ENCODE results near the gene CFAP65. TPM values are rescaled to one million over a fixed set of nuclear protein-coding genes. Genes with fewer than 3 reads are reported as not detected.

The CFAP65 gene
- total and polyA plus RNA-seq, 2 donors = not detected

GRCh38 chr2:219021591-219021990, 19.7 kb downstream of the CFAP65 start:
- Histone ChIP-seq H3K27ac (ENCODE audit: low read depth) (no peak overlapping the region), H3K4me1 (ENCODE audit: insufficient read depth) (no peaks in the 10 kb centered on the region), H3K36me3 (ENCODE audit: insufficient read depth) (no peaks in the 10 kb centered on the region), H3K4me3 (ENCODE audit: low read depth, low read length) (no peak overlapping the region)
- no peak for DNase-seq (ENCODE audit: extremely low spot score)
- 81% methylated on average over 9 of the region's 9 CpGs for WGBS

GRCh38 chr2:219020604-219021365, 20.5 kb downstream of the CFAP65 start:
- 68% methylated on average over 11 of the region's 11 CpGs for WGBS
- no peak overlapping the region for H3K27ac ChIP-seq (ENCODE audit: low read depth)
- H3K36me3 ChIP-seq (ENCODE audit: insufficient read depth) = no peaks in the 10 kb centered on the region
- H3K4me3 ChIP-seq (ENCODE audit: low read depth, low read length) = no peak overlapping the region
- DNase-seq (ENCODE audit: extremely low spot score) = no peak
- H3K4me1 ChIP-seq (ENCODE audit: insufficient read depth) = no peaks in the 10 kb centered on the region

DNA sequence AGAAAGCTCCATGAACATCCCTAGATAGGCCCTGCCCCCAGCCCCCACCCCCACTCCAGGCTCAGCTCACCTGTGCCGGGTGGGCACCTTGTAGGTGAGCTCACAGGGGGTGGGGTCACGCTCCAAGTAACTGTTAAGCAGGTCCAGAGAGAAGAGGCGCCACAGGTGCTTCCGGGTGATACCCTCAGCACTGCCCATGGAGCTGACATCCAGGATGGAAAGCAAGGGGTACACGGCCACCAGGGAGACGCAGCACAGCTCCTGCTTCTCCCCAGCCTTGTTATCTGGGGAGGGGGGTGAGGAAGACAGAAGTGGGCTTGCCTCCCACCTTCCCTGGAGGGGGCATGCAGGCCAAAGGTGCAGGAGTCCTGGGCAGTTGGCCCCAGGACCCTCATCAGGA, 21.9 kb downstream of the CFAP65 start:
- H3K36me3 ChIP-seq (ENCODE audit: insufficient read depth) = no peaks in the 10 kb centered on the region
- WGBS = 72% methylated on average over 6 of the region's 6 CpGs
- H3K27ac ChIP-seq (ENCODE audit: low read depth) = no peak overlapping the region
- H3K4me3 ChIP-seq (ENCODE audit: low read depth, low read length) = no peak overlapping the region
- no peaks in the 10 kb centered on the region for H3K4me1 ChIP-seq (ENCODE audit: insufficient read depth)
- DNase-seq (ENCODE audit: extremely low spot score) = no peak

- Histone ChIP-seq H3K36me3 (ENCODE audit: insufficient read depth) (no peaks in the 10 kb centered on the region), H3K27ac (ENCODE audit: low read depth) (no peak overlapping the region), H3K4me1 (ENCODE audit: insufficient read depth) (no peaks in the 10 kb centered on the region), H3K4me3 (ENCODE audit: low read depth, low read length) (no peak overlapping the region)
- 85% methylated on average over 10 of the region's 10 CpGs for WGBS
- no peak for DNase-seq (ENCODE audit: extremely low spot score)
Observed at GRCh38 chr2:219018726-219019125, 22.6 kb downstream of the CFAP65 start.

- DNase-seq (ENCODE audit: extremely low spot score) = no peak
- WGBS = 85% methylated on average over 7 of the region's 7 CpGs
- no peaks in the 10 kb centered on the region for H3K36me3 ChIP-seq (ENCODE audit: insufficient read depth)
- no peak overlapping the region for H3K4me3 ChIP-seq (ENCODE audit: low read depth, low read length)
- H3K4me1 ChIP-seq (ENCODE audit: insufficient read depth) = no peaks in the 10 kb centered on the region
- no peak overlapping the region for H3K27ac ChIP-seq (ENCODE audit: low read depth)
Observed at GRCh38 chr2:219018286-219018685, 23.0 kb downstream of the CFAP65 start.

DNA sequence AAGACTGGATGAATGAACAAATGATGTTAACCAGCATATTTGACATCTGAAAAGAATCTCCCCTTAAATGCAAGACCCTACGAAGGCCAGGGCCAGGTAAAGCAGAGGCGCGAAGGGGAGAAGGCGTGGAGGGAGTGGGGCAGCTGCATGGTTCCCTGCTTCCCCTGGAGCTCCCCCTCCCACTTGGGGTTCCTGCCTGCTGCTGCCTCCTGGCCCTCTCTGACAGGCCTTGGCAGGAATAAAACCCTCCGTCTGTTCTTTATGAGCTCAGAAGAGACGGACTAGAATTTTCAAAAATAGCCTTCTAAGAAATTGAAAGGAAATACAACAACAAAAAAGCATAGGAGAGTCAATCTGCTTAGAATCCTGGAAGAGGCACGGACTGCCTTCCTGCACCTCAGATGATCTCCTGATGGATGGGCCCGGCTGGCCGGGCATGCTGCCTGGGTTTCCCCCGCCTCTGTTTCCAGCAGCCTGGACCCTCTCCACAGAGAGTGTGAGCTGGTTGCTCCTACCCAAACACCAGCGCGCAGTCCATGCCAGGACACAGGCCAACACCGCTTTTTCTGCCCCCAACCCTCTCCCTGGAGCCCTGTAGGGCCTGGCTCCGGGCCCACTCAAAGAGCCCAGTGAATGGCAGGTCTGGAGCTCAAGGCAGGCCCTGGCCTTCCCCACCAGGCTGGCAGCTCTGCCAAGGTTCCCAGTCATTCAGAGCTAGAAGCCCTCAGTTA, 23.9 kb downstream of the CFAP65 start:
- DNase-seq (ENCODE audit: extremely low spot score) = no peak
- Histone ChIP-seq H3K27ac (ENCODE audit: low read depth) (no peak overlapping the region), H3K4me1 (ENCODE audit: insufficient read depth) (no peaks in the 10 kb centered on the region), H3K4me3 (ENCODE audit: low read depth, low read length) (no peak overlapping the region), H3K36me3 (ENCODE audit: insufficient read depth) (no peaks in the 10 kb centered on the region)
- WGBS = 59% methylated on average over 14 of the region's 14 CpGs

GRCh38 chr2:219016721-219017120, 24.6 kb downstream of the CFAP65 start:
- no peaks in the 10 kb centered on the region for H3K4me1 ChIP-seq (ENCODE audit: insufficient read depth)
- no peak for DNase-seq (ENCODE audit: extremely low spot score)
- WGBS = 91% methylated on average over 11 of the region's 11 CpGs

GRCh38 chr2:219010873-219011272, 30.4 kb downstream of the CFAP65 start:
- H3K36me3 ChIP-seq (ENCODE audit: insufficient read depth) = no peaks in the 10 kb centered on the region
- H3K27ac ChIP-seq (ENCODE audit: low read depth) = no peak overlapping the region
- H3K4me1 ChIP-seq (ENCODE audit: insufficient read depth) = no peaks in the 10 kb centered on the region
- no peak overlapping the region for H3K4me3 ChIP-seq (ENCODE audit: low read depth, low read length)
- 79% methylated on average over 5 of the region's 5 CpGs for WGBS
- no peak for DNase-seq (ENCODE audit: extremely low spot score)

More at GRCh38 chr2:219016721-219017120, 24.6 kb downstream of the CFAP65 start:
- Histone ChIP-seq H3K4me3 (ENCODE audit: low read depth, low read length) (no peak overlapping the region), H3K27ac (ENCODE audit: low read depth) (no peak overlapping the region), H3K36me3 (ENCODE audit: insufficient read depth) (no peaks in the 10 kb centered on the region)

DNA sequence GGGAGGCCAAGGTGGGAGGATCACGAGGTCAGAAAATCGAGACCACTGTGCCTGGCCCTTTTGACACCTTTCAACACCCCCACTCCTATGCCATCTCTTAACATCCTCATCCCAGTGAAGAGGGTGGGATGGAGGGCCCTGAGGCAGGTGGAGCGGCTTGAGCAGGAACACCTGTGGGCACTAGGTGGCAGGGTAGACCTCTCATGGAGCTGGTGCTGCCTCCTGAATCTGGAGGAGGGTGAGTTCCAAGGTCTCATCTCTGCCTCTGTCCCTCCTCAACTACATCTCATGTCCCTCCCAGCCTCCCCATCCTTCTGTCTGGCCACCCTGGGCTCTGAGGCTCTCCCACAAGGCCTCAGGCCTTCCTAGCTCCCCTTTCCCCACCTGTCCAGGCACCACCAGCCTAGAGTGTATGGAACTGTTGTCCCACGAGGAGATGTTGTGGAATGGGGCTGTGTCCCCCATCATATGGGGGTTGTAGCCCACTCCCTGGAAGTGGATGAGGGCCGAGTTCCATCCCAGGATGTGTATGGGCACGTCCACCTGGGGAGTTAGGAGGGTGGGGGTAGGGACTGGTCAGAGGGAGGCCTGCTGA, 31.1 kb downstream of the CFAP65 start:
- H3K4me1 ChIP-seq (ENCODE audit: insufficient read depth) = no peaks in the 10 kb centered on the region
- no peak overlapping the region for H3K27ac ChIP-seq (ENCODE audit: low read depth)
- WGBS = 44% methylated on average over 6 of the region's 6 CpGs
- H3K4me3 ChIP-seq (ENCODE audit: low read depth, low read length) = no peak overlapping the region
- no peak for DNase-seq (ENCODE audit: extremely low spot score)
- no peaks in the 10 kb centered on the region for H3K36me3 ChIP-seq (ENCODE audit: insufficient read depth)

DNA sequence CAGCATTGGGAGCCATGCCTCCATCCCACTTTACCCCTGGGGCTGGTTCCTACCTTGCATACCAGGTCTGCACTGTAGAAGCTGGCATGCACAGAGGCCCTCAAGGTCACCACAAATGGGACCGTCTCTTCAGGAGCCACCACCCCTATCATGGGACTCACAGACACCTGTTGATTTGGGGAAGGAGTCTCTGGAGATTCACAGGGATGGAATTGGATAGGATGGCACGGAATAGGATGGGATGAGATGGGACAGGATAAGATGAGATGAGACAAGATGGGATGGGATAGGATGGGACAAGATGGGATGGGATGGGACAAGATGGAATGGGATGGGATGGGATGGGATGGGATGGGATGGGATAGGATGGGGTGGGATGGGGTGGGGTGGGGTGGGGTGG, 32.0 kb downstream of the CFAP65 start:
- no peak overlapping the region for H3K27ac ChIP-seq (ENCODE audit: low read depth)
- H3K4me1 ChIP-seq (ENCODE audit: insufficient read depth) = no peaks in the 10 kb centered on the region
- DNase-seq (ENCODE audit: extremely low spot score) = no peak
- H3K4me3 ChIP-seq (ENCODE audit: low read depth, low read length) = no peak overlapping the region
- no peaks in the 10 kb centered on the region for H3K36me3 ChIP-seq (ENCODE audit: insufficient read depth)
- 69% methylated on average over 2 of the region's 2 CpGs for WGBS

DNA sequence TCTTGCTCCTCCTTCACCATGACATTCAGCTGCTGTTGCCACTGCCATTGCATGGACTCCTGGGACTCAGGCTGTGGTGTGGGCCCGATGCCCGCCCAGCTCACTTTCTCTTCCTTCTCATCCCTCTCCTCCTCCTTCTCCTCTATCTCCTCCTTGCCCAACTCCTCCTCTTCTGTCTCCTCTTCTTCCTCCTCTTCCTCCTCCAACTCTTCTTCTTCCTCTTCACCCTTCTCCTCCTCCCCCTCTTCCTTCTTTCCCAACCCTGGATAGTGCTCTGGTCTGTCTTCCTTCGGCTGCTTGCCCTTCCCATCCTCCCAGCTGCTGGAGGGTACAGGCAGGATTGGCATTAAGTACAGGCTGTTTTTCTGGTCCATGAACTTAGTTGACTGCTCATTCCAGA, 37.3 kb downstream of the CFAP65 start:
- Histone ChIP-seq H3K4me3 (ENCODE audit: low read depth, low read length) (no peak overlapping the region), H3K27ac (ENCODE audit: low read depth) (no peak overlapping the region), H3K4me1 (ENCODE audit: insufficient read depth) (no peaks in the 10 kb centered on the region), H3K36me3 (ENCODE audit: insufficient read depth) (no peaks in the 10 kb centered on the region)
- WGBS = 79% methylated on average over 3 of the region's 3 CpGs
- DNase-seq (ENCODE audit: extremely low spot score) = no peak

- WGBS = 4% methylated on average over 20 of the region's 20 CpGs
- H3K27ac ChIP-seq (ENCODE audit: low read depth) = no peak overlapping the region
- DNase-seq (ENCODE audit: extremely low spot score) = no peak
- no peak overlapping the region for H3K4me3 ChIP-seq (ENCODE audit: low read depth, low read length)
- H3K4me1 ChIP-seq (ENCODE audit: insufficient read depth) = no peaks in the 10 kb centered on the region
- H3K36me3 ChIP-seq (ENCODE audit: insufficient read depth) = no peaks in the 10 kb centered on the region
Observed at GRCh38 chr2:219003267-219003634, 38.1 kb downstream of the CFAP65 start.

DNA sequence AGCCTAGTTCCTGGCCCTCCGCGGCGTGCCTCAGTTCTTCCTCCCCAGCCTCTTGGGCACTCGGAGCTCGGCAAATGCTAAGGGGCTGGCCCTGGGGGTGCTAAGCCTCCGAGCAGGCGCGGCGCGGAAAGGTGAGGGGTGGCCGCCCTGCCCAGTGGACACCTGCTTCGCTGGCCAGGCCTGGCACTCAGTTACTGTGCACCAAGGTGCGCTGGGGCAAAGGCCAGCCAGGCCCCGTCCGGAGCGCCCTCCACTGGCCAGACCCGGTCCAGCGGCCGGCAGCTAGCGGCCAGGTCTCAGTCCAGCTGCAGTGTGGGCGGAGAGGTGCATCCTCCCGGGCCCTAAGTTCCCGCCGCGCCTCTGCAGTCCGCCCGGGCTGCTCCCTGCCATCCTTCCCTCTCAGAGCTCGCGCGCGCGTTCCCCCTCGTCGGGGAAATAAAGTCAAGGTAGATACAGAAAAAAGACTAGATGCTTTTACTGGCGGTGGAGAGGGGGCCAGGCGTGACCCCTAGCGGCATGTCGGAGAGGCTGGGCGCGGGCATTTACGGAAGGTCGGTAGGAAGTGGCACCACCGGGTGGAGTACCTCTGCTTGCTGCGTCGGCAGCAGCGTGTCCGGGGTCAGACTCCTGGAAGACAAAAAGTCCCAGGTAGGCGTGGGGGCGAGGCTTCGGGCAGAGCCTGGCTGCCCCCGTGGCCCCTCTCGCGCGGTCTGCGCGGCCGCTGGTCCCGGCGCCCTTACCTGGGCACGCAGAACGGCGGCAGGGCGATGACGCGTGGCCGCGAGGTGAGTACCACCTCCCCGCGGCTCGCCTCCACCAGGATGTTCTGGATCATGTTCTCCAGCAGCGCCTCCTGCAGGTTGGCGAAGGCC, 38.7 kb downstream of the CFAP65 start:
- Histone ChIP-seq H3K27ac (ENCODE audit: low read depth) (no peak overlapping the region), H3K4me1 (ENCODE audit: insufficient read depth) (no peaks in the 10 kb centered on the region), H3K36me3 (ENCODE audit: insufficient read depth) (no peaks in the 10 kb centered on the region), H3K4me3 (ENCODE audit: low read depth, low read length) (peak overlapping the region; percentile 4)
- WGBS = 1% methylated on average over 72 of the region's 72 CpGs
- no peak for DNase-seq (ENCODE audit: extremely low spot score)
